Esophagus squamous epithelium (tissue), 4 donors: ENCODE data around the gene C16orf86.

ENCODE experiments used
- POLR2A ChIP-seq, 4 donors: fragments of 450-650 bp; IDR thresholded peaks; one replicate each; pipeline ENCODE4 v1.6.1; 2017; ENCODE audit warnings: antibody characterized with exemption in 4 of 4, mild to moderate bottlenecking in 4 of 4, moderate library complexity in 3 of 4
- TF ChIP-seq, protein P1 (sequence below), 6 experiments: fragments of 450-650 bp in 4 of 6; fragments of 200-600 bp in 2 of 6; sonication (generic) in 2 of 6; IDR thresholded peaks; one replicate each; pipeline ENCODE4 v1.5.1; 2016 to 2019; ENCODE audit warnings: antibody characterized with exemption in 6 of 6, mild to moderate bottlenecking in 4 of 6, moderate library complexity in 4 of 6

- TF ChIP-seq, protein P1, sequence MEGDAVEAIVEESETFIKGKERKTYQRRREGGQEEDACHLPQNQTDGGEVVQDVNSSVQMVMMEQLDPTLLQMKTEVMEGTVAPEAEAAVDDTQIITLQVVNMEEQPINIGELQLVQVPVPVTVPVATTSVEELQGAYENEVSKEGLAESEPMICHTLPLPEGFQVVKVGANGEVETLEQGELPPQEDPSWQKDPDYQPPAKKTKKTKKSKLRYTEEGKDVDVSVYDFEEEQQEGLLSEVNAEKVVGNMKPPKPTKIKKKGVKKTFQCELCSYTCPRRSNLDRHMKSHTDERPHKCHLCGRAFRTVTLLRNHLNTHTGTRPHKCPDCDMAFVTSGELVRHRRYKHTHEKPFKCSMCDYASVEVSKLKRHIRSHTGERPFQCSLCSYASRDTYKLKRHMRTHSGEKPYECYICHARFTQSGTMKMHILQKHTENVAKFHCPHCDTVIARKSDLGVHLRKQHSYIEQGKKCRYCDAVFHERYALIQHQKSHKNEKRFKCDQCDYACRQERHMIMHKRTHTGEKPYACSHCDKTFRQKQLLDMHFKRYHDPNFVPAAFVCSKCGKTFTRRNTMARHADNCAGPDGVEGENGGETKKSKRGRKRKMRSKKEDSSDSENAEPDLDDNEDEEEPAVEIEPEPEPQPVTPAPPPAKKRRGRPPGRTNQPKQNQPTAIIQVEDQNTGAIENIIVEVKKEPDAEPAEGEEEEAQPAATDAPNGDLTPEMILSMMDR (IDR thresholded peaks at IDR 0.05): no peak
- no peak for TF ChIP-seq POLR2A (IDR thresholded peaks at IDR 0.05)
Measured at GRCh38 chr16:67662653-67663010, 4.0 kb upstream of the C16orf86 start.
